ENCODE data around the gene RBMS3.

RBMS3 gene

GRCh38 chr3:29374226-29374625 lies 93.4 kb downstream of the RBMS3 start:
- no peak for TF ChIP-seq PKNOX1 (IDR thresholded peaks at IDR 0.05)
- TF ChIP-seq SP1 (IDR thresholded peaks at IDR 0.05) = no peak
- no peak for TF ChIP-seq FOXA1 (IDR thresholded peaks at IDR 0.05)
- no peak for TF ChIP-seq FOXK2 (IDR thresholded peaks at IDR 0.05)
- no peak for TF ChIP-seq ZNF384 (IDR thresholded peaks at IDR 0.05)
- TF ChIP-seq TARDBP (IDR thresholded peaks at IDR 0.05) = no peak
- no peak for TF ChIP-seq SUZ12 (IDR thresholded peaks at IDR 0.05)
- no peak for TF ChIP-seq ARNT (IDR thresholded peaks at IDR 0.05)
- CTCF ChIA-PET = no interaction called here
- DNase-seq (ENCODE audit: extremely low spot score) = no peak
- POLR2A ChIA-PET = no interaction called here

- ChIA-PET POLR2A (no interaction called here), CTCF (no interaction called here)
- no peak for TF ChIP-seq HDGF (IDR thresholded peaks at IDR 0.05; ENCODE audit: borderline replicate concordance)
- DNase-seq (ENCODE audit: extremely low spot score) = no peak
Measured at GRCh38 chr3:29379097-29379496, 98.2 kb downstream of the RBMS3 start.

GRCh38 chr3:29381595-29381994 lies 100.7 kb downstream of the RBMS3 start:
- ChIA-PET CTCF (no interaction called here), POLR2A (no interaction called here)
- no peak for DNase-seq (ENCODE audit: extremely low spot score)
- no peak for TF ChIP-seq TARDBP (IDR thresholded peaks at IDR 0.05)
- no peak for TF ChIP-seq SUZ12 (IDR thresholded peaks at IDR 0.05)
- TF ChIP-seq LEF1 (IDR thresholded peaks at IDR 0.05; ENCODE audit: borderline replicate concordance) = no peak
- TF ChIP-seq FOXA1 (IDR thresholded peaks at IDR 0.05) = no peak
- no peak for TF ChIP-seq FOXK2 (IDR thresholded peaks at IDR 0.05)
- no peak for TF ChIP-seq ARNT (IDR thresholded peaks at IDR 0.05)
- TF ChIP-seq PKNOX1 (IDR thresholded peaks at IDR 0.05) = no peak
- TF ChIP-seq CTBP1 (IDR thresholded peaks at IDR 0.05; ENCODE audit: borderline replicate concordance) = no peak

- TF ChIP-seq BHLHE40 (IDR thresholded peaks at IDR 0.05; ENCODE audit: borderline replicate concordance) = no peak
- no peak for TF ChIP-seq PKNOX1 (IDR thresholded peaks at IDR 0.05)
- no peak for TF ChIP-seq SP1 (IDR thresholded peaks at IDR 0.05)
- TF ChIP-seq ARNT (IDR thresholded peaks at IDR 0.05) = no peak
- no peak for TF ChIP-seq HDGF (IDR thresholded peaks at IDR 0.05; ENCODE audit: borderline replicate concordance)
- no peak for TF ChIP-seq TARDBP (IDR thresholded peaks at IDR 0.05)
- no peak for DNase-seq (ENCODE audit: extremely low spot score)
- CTCF ChIA-PET = no interaction called here
- POLR2A ChIA-PET = no interaction called here
Measured at GRCh38 chr3:29382409-29382808, 101.5 kb downstream of the RBMS3 start.

- ChIA-PET CTCF (no interaction called here), POLR2A (no interaction called here)
- no peak for DNase-seq (ENCODE audit: extremely low spot score)
- TF ChIP-seq SP1 (IDR thresholded peaks at IDR 0.05) (no peak), ELF4 (IDR thresholded peaks at IDR 0.05) (no peak), FOXA1 (IDR thresholded peaks at IDR 0.05) (no peak), LEF1 (IDR thresholded peaks at IDR 0.05; ENCODE audit: borderline replicate concordance) (no peak), FOXK2 (IDR thresholded peaks at IDR 0.05) (no peak), SUZ12 (IDR thresholded peaks at IDR 0.05) (no peak), NFRKB (IDR thresholded peaks at IDR 0.05) (no peak), BHLHE40 (IDR thresholded peaks at IDR 0.05; ENCODE audit: borderline replicate concordance) (no peak)
Measured at GRCh38 chr3:29382845-29383244, 102.0 kb downstream of the RBMS3 start.

GRCh38 chr3:29384640-29385039 lies 103.8 kb downstream of the RBMS3 start:
- DNase-seq (ENCODE audit: extremely low spot score) = peak; percentile 14
- POLR2A ChIA-PET = no interaction called here
- TF ChIP-seq FOXK2 (IDR thresholded peaks at IDR 0.05) = no peak
- TF ChIP-seq LEF1 (IDR thresholded peaks at IDR 0.05; ENCODE audit: borderline replicate concordance) = no peak
- no peak for TF ChIP-seq TARDBP (IDR thresholded peaks at IDR 0.05)
- TF ChIP-seq HDGF (IDR thresholded peaks at IDR 0.05; ENCODE audit: borderline replicate concordance) = no peak
- TF ChIP-seq CTBP1 (IDR thresholded peaks at IDR 0.05; ENCODE audit: borderline replicate concordance) = no peak
- no peak for TF ChIP-seq PKNOX1 (IDR thresholded peaks at IDR 0.05)
- CTCF ChIA-PET = no interaction called here

- no peak for DNase-seq (ENCODE audit: extremely low spot score)
- no peak for TF ChIP-seq L3MBTL2 (conservative IDR thresholded peaks at IDR 0.05)
- no peak for TF ChIP-seq FOXK2 (IDR thresholded peaks at IDR 0.05)
- ChIA-PET CTCF (no interaction called here), POLR2A (no interaction called here)
Measured at GRCh38 chr3:29385046-29385830, 104.4 kb downstream of the RBMS3 start.

All from HEK293T (cell line).